HCEC 1CT (cell line): ENCODE data around the gene DSPP.
A peak's percentile ranks its signal among the peaks of the same experiment; 100 is the strongest.

Source experiments
- DNase-seq: peaks from one replicate; pipeline ENCODE4 v3.0.0-alpha.2; 2017

Gene DSPP

DNA sequence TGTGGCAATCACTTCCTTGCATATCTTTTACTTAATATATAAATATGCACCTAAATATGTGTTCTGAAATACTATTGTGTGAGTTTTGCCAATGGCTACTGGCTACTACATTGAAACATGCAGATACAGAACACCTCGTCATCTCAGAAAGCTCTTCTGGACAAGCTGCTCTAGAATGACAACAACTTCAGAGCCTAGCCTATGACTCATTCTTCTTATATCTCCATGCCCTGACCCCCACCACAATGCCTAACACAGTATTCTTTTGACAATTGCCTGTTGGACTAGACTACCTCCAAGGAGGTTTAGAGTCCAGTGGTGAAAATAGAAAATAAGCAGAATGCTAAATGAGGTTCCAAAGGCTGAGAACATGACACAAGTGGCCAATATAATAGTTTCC is 24.1 kb downstream of the DSPP start:
- DNase-seq: no peak

DNA sequence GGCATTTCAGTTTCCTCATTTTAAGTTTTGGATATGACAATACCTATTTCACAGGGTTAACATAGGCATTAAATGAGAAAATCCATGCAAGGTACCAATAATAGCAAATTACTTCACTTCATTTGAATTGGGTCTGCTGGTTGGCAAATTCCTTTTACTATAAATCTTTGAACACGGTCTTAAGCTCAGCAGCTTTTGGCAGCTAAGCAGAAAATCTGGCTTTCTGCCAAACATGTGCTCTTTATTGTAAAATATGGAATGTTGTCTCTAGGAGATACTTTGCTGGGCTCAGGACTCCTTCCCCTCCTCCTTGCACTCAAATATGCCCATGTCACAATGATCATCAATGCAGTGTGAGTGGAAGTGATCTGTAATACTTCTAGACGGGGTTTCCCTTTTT is 24.9 kb downstream of the DSPP start:
- DNase-seq: peak; percentile 6

DNA sequence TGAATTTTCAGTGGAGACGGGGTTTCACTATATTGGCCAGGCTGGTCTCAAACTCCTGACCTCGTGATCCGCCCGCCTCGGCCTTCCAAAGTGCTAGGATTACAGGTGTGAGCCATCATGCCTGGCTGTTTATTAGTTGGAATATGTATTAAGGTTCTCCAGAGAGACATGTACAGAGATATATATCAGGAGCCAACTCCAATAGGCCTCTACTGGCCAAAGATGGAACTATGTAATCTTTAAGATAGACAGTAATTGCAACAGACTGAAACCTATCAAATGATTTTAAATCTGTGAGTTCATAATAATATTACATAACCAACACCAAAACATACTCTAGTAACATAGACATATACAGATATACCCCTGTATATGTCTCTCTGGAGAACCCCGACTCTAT is 36.0 kb downstream of the DSPP start:
- DNase-seq: no peak

DNA sequence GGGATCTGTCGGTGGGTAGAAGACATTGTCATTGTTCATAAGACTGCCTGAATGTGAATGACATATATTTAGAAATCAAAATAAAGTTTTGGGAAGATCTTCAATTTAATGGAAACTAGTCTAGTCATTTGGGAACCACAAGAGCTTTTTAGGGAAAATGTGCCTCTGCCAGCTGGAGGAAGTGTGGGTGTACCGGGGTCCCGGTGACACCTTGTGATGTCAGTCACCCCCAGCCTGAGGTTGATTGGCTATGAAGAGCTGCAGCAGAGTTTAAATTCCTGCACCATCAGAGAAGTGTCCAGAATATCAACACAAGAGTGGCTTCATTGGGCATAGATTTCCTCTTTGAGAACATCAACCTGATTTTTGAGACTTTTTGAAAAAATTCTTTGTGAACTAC is 41.7 kb downstream of the DSPP start, which contains the start of gene DMP1:
Gene DMP1, plus strand, starts transcription at position 301 of the 400 bp plus-strand sequence. CDS start 6,213 bp downstream, outside the sequence.
- no peak for DNase-seq

DNA sequence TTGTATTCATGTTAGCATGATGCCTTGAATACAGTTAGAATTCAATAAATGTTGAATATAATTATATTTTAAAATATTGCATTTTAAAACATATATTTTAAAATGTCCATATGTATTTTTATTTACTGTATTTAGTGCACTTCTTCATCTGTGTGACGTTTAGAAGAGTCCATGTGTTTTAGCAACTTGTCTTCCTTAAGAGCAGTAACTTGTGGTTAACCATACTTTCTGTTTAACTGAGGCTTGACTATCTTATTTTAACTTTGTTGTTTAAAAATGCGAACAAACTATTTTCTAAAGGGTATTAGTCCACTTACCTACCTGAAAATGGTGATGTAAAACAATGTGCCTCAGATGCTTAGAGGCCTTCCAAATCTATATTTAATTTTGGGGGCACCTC is 42.6 kb downstream of the DSPP start:
- DNase-seq: no peak

DNA sequence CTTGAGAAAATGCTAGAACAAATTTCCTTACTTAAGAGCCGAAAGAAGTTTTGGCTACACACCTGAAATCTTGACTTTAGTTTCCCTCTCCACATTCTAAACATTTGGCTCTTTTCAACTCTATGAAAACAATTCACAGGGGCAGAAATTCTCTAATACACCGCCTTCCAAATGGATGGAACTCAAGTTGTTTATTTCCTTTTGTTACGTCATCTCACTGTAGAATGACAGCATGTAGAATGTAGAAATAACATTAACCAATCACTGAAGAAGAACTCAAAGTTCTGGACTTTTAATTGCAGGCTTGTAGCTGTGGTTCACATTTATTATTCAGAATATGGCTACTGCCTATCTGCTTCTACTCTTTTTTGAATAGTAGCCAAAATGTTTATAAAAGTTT is 43.6 kb downstream of the DSPP start:
- DNase-seq: no peak

DNA sequence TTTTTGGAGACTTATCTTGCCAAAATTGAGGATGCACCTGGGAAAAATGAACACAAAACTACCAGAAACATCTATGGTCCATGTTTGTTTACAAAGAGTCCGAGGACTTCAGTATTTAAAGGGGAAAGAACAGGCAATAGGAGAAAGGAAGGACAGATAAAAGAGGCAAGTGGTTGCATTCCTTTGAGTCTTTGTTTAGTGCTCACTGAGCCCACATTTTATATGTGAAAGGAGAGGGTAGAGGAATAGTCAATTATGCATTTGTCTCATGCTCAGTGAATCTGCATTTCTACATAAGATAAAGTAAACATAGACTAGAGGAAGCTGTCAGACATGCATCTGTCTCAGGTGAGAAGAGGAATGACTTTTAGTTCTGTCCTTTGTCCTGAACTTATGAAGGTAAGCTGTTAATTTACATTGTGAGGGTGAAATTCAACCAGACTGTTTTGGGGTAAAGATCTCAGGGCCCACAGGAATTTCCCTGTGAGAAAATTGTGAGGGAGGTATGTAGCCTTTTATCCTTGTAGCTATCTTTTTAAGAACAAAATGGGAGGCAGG is 46.2 kb downstream of the DSPP start:
- DNase-seq: no peak

DNA sequence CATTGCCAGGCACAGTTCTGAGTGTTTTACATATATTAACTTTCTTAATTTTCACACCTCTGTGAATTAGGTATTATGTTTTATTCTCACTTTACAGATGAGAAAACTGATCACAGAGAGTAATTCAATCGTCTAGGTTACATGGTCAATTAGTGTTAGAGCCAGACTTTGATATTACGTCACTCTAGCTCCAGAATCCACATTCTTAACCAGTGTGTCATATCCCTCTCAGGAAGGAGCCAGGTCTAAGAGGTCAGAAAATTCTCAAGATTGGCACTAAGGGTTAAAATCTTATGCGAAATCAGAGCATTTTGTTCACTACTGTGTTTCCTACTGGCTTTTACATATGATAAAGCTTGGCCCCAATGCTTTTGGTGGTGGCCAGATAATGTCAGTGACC is 49.2 kb downstream of the DSPP start:
- peak; percentile 56 for DNase-seq

DNA sequence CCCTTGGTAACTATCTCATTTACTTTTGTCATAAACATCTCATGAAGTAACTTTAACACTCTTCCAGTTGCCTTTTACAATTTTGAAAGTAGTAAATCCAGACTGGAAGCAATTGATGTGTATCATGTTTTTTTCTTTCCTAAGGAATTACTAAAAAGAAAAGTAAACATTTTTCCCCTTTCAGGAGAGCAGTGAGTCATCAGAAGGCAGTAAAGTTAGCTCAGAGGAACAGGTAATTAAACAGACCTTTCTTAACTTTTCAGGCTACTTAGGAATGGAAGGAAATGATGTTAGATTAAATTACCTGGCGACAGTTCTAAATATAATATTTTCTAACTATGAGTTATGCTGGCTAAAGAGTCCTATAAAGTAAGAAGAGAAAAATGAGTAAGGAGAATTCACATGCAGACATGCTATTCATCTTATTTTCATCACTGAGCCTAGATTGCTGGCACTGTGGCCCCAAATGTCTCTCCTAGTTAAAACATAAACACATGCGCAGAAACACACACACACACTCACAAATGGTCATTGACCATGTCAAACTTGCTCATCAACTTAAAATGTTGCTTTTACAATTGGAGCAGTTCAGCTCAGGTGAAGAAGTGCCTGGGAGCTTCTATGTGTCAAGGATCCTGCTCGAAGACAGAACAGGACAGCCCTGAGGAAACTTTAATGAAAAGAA is 51.1 kb downstream of the DSPP start:
- DNase-seq: no peak

DNA sequence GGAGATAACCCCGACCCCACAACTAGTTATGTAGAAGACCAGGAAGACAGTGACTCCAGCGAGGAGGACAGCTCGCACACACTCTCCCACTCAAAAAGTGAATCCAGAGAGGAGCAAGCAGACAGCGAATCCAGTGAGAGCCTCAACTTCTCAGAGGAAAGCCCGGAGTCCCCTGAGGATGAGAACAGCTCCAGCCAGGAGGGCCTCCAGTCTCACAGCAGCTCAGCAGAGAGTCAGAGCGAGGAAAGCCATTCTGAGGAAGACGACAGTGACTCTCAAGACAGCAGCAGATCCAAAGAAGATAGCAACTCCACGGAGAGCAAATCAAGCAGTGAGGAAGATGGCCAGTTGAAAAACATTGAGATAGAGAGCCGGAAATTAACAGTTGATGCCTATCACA is 54.5 kb downstream of the DSPP start:
- DNase-seq: no peak
